Vagina (tissue), 2 donors: ENCODE measurements around the gene PSMG3. TPM values are rescaled to one million over a fixed set of nuclear protein-coding genes. Genes with fewer than 3 reads are reported as not detected.

Source experiments
- DNase-seq, 2 donors: peaks; one replicate each; pipeline ENCODE4 v3.0.0-alpha.2; 2017; ENCODE audit errors: extremely low spot score in 2 of 2
- H3K27ac ChIP-seq: fragments of 200-600 bp; sonication (generic); one replicate; pipeline ENCODE4 v1.5.1; 2019
- H3K27me3 ChIP-seq: fragments of 200-600 bp; sonication (generic); one replicate; pipeline ENCODE4 v1.5.1; 2019
- H3K36me3 ChIP-seq, 2 donors: fragments of 200-600 bp; sonication (generic); one replicate each; pipeline ENCODE4 v1.5.1; 2017 to 2019
- H3K4me1 ChIP-seq: fragments of 200-600 bp; sonication (generic); one replicate; pipeline ENCODE4 v1.5.1; 2019
- H3K4me3 ChIP-seq, 2 donors: fragments of 200-600 bp; sonication (generic); 1 replicate in 1 of 2; 2 replicates in 1 of 2; pipeline ENCODE4 v1.5.1; 2016 to 2019
- H3K9me3 ChIP-seq: fragments of 200-600 bp; sonication (generic); one replicate; pipeline ENCODE4 v1.5.1; 2019
- POLR2A ChIP-seq, 2 donors: fragments of 450-650 bp; IDR thresholded peaks; one replicate each; pipeline ENCODE4 v1.6.1; 2017; ENCODE audit warnings: antibody characterized with exemption in 2 of 2, mild to moderate bottlenecking in 2 of 2, moderate library complexity in 2 of 2
- POLR2AphosphoS5 ChIP-seq, 2 donors: sonication (generic); formaldehyde crosslinking; IDR thresholded peaks; one replicate each; pipeline ENCODE4 v1.9.0; 2017; ENCODE audit warnings: antibody characterized with exemption in 2 of 2, mild to moderate bottlenecking in 2 of 2, low read depth in 1 of 2; ENCODE audit not compliant: insufficient read depth in 1 of 2
- intact Hi-C: fragments of 100-400 bp; cut with DNase I; formaldehyde crosslinking; loops from one replicate; pipeline ENCODE4 v1.15.1; 2023
- total RNA-seq: library from RNA; depleted of rRNA; stranded (reverse); fragments of >200 nt; gene quantifications from one replicate; pipeline ENCODE4 v1.2.3, GENCODE V29; 2016
- TF ChIP-seq, protein P1 (sequence below), 3 experiments: fragments of 450-650 bp in 2 of 3; fragments of 200-600 bp in 1 of 3; sonication (generic) in 1 of 3; IDR thresholded peaks; one replicate each; pipeline ENCODE4 v1.5.1; 2017 to 2019; ENCODE audit warnings: antibody characterized with exemption in 3 of 3, mild to moderate bottlenecking in 2 of 3, moderate library complexity in 2 of 3

The PSMG3 gene
- total RNA-seq, 1 donor from 2014 or later, result 49.6 TPM

DNA sequence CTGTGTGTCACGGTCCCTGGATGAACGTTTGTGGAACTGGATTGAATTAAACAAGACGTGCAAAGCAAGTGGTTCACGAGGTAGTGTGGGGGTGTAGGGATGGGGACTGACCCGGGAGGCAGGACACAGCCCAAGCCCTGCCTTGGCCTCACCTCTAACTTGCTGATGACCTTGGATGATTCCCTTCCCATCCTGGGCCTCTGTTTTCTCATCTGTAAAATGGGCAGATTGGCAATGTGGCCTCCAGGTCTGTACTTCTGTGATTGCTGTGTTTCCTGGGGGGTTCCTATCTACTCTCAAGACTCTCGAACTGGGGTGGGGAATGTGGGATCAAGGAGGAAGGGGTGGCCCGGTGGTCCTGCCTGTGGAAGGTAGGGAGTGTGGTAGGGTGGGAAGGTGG is 6.0 kb upstream of the PSMG3 start:
- no peak for DNase-seq
- Histone ChIP-seq H3K4me1 (peaks cover 23% of the 10 kb centered on the region), H3K36me3 (no peaks in the 10 kb centered on the region), H3K27me3 (no peaks in the 10 kb centered on the region), H3K9me3 (no peaks in the 10 kb centered on the region), H3K27ac (no peak overlapping the region), H3K4me3 (no peak overlapping the region)
- TF ChIP-seq POLR2A (IDR thresholded peaks at IDR 0.05), result no peak
- intact Hi-C loops, result loop anchor here (10.0 kb wide), 1 partner anchor 779 kb away; the partner anchor contains the start of gene EIF3B

DNA sequence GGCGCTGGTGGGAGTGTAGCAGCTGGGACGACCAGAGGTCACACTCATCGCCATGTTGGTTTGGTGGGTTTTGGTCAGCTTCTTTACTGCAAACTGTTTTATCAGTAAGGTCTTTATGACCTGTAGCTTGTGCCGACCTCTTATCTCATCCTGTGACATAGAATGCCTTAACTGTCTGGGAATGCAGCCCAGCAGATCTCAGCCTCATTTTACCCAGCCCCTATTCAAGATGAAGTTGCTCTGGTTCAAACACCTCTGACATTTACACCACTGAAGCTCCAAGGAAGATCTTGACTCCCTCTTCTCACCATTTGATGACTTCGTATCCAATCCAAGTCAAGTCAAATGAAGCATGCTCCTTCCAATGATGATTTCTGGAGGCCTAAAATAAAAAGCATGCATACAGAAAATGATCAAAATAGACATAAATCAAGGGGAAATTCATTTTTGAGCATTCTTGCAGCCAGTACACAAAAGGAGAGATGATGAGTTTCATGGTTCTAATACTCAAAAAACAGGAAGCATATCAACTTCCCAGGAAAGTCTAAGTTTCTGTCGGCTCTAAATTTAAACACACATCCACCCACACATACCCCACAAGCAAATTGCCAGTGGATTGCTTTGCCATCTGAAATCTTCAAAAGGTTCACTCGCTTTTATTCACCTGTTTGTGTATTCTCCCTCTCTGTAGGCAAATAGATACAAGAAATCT is 2.4 kb upstream of the PSMG3 start:
- intact Hi-C loops, result loop anchor here (5.0 to 10.0 kb wide), 2 partner anchors 40 to 783 kb away; partner anchors contain the start of genes EIF3B and MAFK
- H3K4me1 ChIP-seq, result peaks cover 40% of the 10 kb centered on the region
- DNase-seq, result no peak
- H3K27me3 ChIP-seq, result no peaks in the 10 kb centered on the region
- peak overlapping the region; percentile 46 for H3K27ac ChIP-seq
- no peaks in the 10 kb centered on the region for H3K9me3 ChIP-seq
- peaks cover 0 to 6% of the 10 kb centered on the region in 2 donors for H3K36me3 ChIP-seq
- TF ChIP-seq POLR2A (IDR thresholded peaks at IDR 0.05) (no peak), POLR2AphosphoS5 (IDR thresholded peaks at IDR 0.05; ENCODE audit: insufficient read depth in 1 of 2, low read depth in 1 of 2) (no peak)
- TF ChIP-seq, protein P1, sequence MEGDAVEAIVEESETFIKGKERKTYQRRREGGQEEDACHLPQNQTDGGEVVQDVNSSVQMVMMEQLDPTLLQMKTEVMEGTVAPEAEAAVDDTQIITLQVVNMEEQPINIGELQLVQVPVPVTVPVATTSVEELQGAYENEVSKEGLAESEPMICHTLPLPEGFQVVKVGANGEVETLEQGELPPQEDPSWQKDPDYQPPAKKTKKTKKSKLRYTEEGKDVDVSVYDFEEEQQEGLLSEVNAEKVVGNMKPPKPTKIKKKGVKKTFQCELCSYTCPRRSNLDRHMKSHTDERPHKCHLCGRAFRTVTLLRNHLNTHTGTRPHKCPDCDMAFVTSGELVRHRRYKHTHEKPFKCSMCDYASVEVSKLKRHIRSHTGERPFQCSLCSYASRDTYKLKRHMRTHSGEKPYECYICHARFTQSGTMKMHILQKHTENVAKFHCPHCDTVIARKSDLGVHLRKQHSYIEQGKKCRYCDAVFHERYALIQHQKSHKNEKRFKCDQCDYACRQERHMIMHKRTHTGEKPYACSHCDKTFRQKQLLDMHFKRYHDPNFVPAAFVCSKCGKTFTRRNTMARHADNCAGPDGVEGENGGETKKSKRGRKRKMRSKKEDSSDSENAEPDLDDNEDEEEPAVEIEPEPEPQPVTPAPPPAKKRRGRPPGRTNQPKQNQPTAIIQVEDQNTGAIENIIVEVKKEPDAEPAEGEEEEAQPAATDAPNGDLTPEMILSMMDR (IDR thresholded peaks at IDR 0.05), result no peak
- no peak overlapping the region for H3K4me3 ChIP-seq

DNA sequence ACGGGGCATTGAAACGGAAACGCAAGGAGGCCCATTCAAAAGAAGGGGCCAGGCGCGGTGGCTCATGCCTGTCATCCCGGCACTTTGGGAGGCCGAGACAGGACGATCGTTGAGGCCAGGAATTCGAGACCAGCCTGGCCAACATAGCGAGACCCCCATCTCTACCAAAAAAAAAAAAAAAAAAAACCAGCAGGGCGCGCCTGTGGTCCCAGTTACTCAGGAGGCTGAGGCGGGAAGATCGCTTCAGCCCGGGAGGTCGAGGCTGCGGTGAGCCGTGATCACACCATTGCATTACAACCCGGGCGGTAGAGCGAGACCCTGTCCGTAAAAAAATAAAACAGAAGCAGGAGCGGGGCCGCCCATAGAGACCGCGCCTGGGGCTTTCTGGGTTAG is 396 bp downstream of the PSMG3 start:
- H3K9me3 ChIP-seq, result no peaks in the 10 kb centered on the region
- intact Hi-C loops, result loop anchor here (10.0 kb wide), 1 partner anchor 65 kb away; the partner anchor contains the start of gene INTS1
- no peaks in the 10 kb centered on the region for H3K27me3 ChIP-seq
- peaks cover 49% of the 10 kb centered on the region for H3K4me1 ChIP-seq
- H3K36me3 ChIP-seq, result peaks cover 0 to 7% of the 10 kb centered on the region in 2 donors
- peak overlapping the region; percentile 95 to 97 for H3K4me3 ChIP-seq
- TF ChIP-seq, protein P1 (IDR thresholded peaks at IDR 0.05), result no peak
- no peak for TF ChIP-seq POLR2AphosphoS5 (IDR thresholded peaks at IDR 0.05; ENCODE audit: insufficient read depth in 1 of 2, low read depth in 1 of 2)
- TF ChIP-seq POLR2A (IDR thresholded peaks at IDR 0.05), result no peak
- DNase-seq, result no peak
- peak overlapping the region; percentile 93 for H3K27ac ChIP-seq

DNA sequence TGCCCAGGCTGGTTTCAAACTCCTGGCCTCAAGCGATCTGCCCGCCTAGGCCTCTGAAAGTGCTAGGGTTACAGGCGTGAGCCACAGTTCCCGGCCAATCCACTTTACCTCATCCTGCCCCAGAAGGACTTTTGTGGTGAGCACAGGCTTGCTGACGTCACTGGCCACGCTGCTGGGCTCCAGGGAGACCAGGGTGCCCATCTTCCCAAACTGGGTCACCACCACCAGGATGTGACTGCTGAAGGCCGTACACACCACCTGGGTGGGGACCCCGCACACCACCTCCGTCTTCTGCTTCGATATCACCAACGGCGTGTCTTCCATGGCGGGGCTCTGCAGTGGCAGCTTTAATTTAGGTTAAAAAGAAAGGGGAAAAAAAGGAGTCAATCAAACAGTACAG is 816 bp downstream of the PSMG3 start:
- H3K4me3 ChIP-seq, result peak overlapping the region; percentile 95 to 97
- peak overlapping the region; percentile 93 for H3K27ac ChIP-seq
- H3K9me3 ChIP-seq, result no peaks in the 10 kb centered on the region
- peaks cover 0 to 7% of the 10 kb centered on the region in 2 donors for H3K36me3 ChIP-seq
- peaks cover 49% of the 10 kb centered on the region for H3K4me1 ChIP-seq
- H3K27me3 ChIP-seq, result no peaks in the 10 kb centered on the region
- DNase-seq, result peak in 1 of 2 donors; percentile 89
- intact Hi-C loops, result loop anchor here (10.0 kb wide), 1 partner anchor 64 kb away; the partner anchor contains the start of gene INTS1
- no peak for TF ChIP-seq POLR2AphosphoS5 (IDR thresholded peaks at IDR 0.05; ENCODE audit: insufficient read depth in 1 of 2, low read depth in 1 of 2)
- TF ChIP-seq, protein P1 (IDR thresholded peaks at IDR 0.05), result no peak
- TF ChIP-seq POLR2A (IDR thresholded peaks at IDR 0.05), result no peak

DNA sequence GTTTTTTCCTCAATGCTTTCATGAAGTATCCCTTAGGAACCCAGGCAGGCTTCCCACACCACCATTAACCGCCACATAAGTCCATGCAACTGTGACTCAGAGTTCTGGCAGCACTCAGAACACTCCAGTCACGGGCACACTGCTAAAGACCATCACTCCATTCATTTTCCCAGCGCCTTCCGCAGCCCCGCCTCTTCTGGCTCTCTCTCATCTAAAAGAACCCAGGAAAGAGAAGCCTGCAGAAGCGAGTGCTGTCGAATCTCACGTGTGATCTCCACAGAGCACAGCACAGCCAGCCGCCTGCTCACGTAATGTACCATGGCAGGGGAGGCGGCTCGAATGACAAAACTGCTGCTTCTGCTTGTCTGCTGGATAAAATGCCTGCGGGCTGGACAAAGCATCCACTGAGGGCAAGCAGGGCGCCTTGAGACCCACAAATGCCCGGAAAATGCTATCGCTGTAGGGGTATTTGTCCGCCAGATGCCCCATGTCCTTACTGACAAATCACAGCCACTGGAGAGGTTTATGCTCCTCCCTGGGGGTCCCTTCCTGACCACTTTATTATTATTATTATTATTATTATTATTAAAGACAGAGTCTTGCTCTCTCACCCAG is 1.8 kb downstream of the PSMG3 start:
- Histone ChIP-seq H3K9me3 (no peaks in the 10 kb centered on the region), H3K27ac (peak overlapping the region; percentile 93), H3K4me1 (peaks cover 49% of the 10 kb centered on the region), H3K4me3 (no peak overlapping the region), H3K36me3 (peaks cover 0 to 7% of the 10 kb centered on the region in 2 donors), H3K27me3 (no peaks in the 10 kb centered on the region)
- TF ChIP-seq POLR2AphosphoS5 (IDR thresholded peaks at IDR 0.05; ENCODE audit: insufficient read depth in 1 of 2, low read depth in 1 of 2), result no peak
- no peak for DNase-seq
- intact Hi-C loops, result loop anchor here (10.0 kb wide), 1 partner anchor 63 kb away; the partner anchor contains the start of gene INTS1
